Measurements from ENCODE around the gene FAM25G.
"Not testable (repeated sequence)": the region's sequence is repeated elsewhere in the genome, so short reads cannot be mapped to it uniquely, and the experiment has no call there.

The FAM25G gene

GRCh38 chr10:47491600-47491999, at the start of gene FAM25G:
Gene FAM25G (minus strand): TSS chr10:47491700. CDS start chr10:47491674, 26 bp downstream.
- not testable (repeated sequence) for DNase-seq

DNA sequence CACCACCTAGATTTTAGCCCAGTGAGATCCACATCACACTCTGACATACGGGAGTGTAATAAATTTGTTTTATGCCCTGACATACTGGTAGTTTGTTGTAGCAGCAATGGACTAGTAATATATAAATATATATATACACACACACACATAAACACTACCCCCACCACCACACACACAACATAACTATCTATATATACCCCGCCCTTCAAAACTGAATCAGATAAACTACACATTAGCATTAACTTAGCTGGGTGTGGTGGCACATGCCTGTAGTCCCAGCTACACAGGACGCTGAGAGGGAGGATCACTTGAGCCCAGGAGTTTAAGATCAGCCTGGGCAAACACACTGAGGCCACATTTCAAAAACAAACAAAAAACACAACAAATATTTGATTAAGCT, 44.9 kb upstream of the FAM25G start:
- DNase-seq, result not testable (repeated sequence)

DNA sequence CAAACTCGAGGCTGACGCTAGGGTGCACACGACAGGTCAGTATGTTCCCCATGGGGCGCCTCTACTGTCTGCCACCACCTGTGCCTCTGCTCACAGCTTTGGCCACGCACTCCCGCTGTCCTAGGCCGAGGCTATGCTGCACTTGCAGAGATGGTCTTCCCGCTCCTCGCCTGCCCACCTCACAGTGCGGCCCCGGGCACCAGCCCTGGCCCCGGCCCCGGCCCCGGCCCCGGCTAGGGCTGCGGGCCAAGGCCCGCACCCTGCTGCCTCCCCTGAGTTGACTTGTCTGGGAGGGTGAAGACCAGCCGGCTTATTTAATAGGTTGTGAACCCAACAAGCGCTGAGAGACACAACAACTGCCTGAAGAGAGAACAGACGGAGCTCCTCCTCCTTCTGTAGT, 32.0 kb upstream of the FAM25G start, which contains the start of gene AGAP9:
AGAP9 (minus strand) TSS at position 164 of the 400 bp plus-strand sequence; CDS start at position 52, 112 bp downstream.
- not testable (repeated sequence) for DNase-seq

GRCh38 chr10:47502313-47502712, 10.8 kb upstream of the FAM25G start:
- DNase-seq, result not testable (repeated sequence)

DNA sequence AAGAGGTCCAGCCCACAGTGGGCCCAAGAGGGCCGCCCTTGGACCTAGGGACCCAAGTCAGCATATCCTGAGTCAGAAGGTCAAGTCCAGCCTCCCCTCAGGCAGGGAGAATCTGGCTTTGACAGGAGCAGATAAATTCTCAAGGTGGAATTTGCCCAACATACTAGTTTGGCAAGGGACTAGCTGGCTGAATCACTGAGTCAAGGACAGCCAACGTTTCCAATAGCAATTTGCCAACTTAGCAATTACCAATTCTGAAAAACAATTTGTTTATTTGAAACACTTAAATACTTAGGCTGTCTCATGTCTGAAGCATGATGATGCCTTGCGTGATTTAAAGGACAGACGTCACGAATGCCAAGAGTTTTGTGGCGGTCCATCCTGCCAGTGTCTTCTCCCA, 2.7 kb upstream of the FAM25G start:
- DNase-seq, result not testable (repeated sequence)

DNA sequence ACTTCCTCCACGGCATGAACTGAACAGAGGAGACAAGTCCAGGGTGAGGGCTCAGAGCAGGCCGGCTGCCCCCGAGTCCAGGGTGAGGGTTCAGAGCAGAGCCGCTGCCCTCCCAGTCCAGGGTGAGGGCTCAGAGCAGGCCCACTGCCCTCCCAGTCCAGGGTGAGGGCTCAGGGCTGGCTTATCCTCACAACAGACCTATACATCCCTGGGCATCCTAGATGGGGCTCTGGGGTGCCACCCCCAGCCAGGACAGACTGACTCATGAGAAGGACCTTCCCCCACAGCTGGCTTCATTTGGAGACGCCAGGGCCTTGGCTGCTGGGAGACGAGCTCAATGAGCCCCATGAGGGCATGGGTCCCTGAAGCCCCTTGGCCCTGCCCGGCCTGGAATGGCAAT, 1.9 kb downstream of the FAM25G start:
- not testable (repeated sequence) for DNase-seq

DNA sequence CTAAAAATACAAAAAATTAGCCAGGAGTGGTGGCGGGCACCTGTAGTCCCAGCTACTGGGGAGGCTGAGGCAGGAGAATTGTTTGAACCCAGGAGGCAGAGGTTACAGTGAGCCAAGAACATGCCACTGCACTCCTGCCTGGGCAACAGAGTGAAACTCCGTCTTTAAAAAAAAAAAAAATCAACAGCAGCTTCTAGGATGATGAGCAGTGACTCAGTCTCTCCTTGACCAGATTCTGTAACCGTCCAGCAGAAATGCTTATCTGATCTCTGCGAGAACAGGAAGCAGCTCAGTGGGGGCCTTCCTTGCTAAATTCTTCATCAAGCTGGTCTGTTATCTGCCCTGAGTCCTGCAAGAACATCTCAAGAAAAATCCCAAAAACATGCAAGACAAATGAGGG, 5.6 kb downstream of the FAM25G start:
- not testable (repeated sequence) for DNase-seq

- not testable (repeated sequence) for DNase-seq
Measured at GRCh38 chr10:47484786-47485185, 6.7 kb downstream of the FAM25G start.

- not testable (repeated sequence) for DNase-seq
Measured at GRCh38 chr10:47483923-47484322, 7.6 kb downstream of the FAM25G start, which contains the start of gene ANXA8. Gene ANXA8 (minus strand): TSS chr10:47484115. CDS start chr10:47483933, 182 bp downstream.

DNA sequence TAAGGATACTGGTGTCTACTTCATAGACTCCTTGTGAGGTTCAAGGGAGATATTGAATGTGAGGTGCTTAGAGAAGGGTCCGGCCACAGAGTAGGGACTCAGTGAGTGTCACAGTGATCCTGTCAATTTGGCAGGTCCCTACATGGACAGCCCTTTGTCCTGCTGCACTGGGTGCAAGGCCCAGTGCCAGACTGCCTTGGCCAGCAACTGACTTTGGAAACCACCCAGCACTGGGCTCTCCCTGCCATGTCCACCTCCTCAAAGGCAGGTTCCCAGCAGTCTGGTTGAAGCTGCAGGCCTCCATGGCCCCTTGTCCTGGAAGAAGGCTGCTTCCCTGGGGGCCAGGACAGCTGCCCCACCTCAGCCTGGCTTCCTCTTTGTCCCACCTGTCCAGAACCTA, 9.1 kb downstream of the FAM25G start:
- not testable (repeated sequence) for DNase-seq

DNA sequence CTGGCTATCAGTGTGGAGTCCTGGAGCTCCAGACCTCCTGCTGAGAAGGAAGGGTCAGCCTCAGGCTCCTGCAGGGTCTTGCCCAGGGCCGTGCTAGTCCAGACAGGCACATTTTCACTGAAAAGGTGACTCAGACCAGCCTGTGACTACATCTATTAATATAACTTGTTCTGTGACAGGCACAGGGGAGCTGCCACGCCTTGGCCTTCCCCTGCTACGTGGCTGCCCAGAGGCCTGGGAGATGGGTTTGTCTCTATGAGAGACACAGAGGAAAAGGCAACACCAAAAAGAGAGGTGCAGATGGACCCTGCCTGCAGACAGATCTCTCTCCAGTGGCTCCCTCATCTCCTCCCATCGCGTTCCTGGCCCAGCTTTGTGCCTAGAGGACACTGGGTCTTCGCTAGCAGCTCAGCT, 9.7 kb downstream of the FAM25G start:
- DNase-seq, result not testable (repeated sequence)

GRCh38 chr10:47481182-47481766, 10.2 kb downstream of the FAM25G start:
- peak; percentile 6 for DNase-seq

GRCh38 chr10:47480133-47480532, 11.4 kb downstream of the FAM25G start:
- not testable (repeated sequence) for DNase-seq

DNA sequence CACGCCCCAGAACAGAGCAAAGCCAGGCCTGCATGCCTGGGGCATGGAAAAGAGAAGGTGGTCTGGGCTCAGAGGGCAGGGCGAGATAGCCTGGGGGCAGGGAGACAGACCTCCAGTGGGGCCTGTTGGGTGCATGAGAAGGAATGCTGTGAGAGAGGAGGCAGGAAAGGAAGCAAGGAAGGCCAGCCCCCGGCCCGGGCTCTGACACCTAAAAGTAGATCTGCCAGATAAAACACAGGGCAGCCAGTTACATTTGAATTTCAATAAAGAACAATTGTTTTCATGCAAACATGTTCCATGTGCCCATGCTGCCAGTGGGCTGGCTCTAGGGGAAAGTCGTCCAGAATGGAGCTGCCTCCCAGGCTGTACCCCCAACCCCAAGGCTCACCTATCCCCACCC, 13.4 kb downstream of the FAM25G start:
- DNase-seq, result not testable (repeated sequence)

GRCh38 chr10:47477078-47477477, 14.4 kb downstream of the FAM25G start:
- not testable (repeated sequence) for DNase-seq

DNA sequence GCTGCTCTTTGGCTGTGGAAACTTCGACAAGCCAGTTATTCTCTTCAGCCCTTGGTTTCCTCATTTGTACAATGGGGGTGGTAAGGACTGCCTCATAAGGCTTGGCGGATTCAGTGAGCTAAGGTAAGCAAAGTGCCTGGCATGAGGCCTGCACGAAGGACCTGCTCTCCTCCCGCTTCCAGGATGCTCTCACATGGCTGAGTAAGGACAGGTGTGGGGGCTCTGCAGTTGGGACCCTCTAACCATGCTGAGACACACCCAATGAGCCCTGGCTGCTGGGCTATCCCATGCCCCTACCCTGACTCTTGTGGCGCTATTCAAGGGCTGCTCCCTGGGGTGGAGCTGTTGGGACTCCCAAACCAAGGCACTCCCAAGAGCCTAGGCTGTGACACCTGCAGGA, 16.4 kb downstream of the FAM25G start:
- peak; percentile 9 for DNase-seq

- DNase-seq, result not testable (repeated sequence)
Measured at GRCh38 chr10:47473516-47473915, 18.0 kb downstream of the FAM25G start.

DNA sequence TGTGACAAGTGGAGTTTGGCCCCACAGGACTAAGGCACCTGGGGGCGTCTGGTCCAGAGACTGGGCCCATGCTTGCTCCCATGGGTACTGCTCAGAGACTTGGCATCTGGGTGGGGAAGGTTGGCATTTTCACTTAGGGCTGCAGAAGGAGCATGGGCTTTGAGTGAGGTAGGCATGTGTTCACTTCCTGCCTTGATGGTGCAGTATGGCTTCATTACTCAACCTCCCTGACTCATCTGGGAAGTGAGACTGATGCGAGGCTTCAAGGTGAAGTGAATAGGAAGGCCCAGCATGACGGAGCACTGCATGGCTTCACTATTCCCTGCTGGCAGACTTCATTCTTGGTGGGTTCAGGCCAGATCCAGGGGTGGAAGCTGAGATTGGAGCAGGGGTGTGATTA, 18.9 kb downstream of the FAM25G start:
- not testable (repeated sequence) for DNase-seq

DNA sequence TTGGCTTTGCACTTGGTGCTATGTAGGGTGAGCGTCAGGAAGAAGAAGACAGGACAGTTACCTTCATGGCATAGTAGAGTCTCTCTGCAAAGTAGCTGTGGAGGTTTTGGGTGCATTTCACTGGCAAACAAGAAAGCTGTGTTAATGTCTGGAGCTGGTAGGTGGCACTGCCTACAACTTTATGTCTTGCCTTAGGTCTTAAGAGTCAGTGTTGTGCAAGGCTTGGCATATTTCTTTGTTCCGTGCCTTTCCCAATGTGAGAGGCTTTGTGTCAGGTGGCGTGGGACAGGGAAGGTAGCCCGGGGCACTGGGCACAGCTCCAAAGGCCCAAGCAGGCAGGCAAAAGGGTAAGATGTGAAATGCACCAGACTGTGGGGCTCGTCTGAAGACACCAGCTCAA, 19.4 kb downstream of the FAM25G start:
- DNase-seq, result not testable (repeated sequence)

- DNase-seq, result not testable (repeated sequence)
Measured at GRCh38 chr10:47468731-47469528, 22.6 kb downstream of the FAM25G start.

DNA sequence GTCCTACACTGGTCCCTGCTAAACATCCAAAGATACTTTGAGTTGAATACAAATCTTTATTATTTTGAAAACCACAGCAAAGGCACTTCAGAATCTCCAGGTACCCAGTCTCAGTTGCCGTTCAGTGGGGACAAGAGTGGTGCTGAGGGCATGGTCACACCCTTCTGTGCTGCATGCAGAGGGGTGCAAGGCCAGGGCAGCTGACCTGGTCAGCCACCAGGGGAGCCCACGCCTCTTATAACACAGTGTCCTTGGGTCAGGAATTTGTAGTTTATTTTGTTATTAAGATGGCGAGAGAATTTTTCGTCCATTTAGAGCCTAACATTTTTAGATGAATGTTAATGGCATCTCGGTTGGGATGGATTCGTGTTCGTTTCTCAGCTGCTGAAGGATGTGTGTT, 23.5 kb downstream of the FAM25G start:
- DNase-seq, result not testable (repeated sequence)

DNA sequence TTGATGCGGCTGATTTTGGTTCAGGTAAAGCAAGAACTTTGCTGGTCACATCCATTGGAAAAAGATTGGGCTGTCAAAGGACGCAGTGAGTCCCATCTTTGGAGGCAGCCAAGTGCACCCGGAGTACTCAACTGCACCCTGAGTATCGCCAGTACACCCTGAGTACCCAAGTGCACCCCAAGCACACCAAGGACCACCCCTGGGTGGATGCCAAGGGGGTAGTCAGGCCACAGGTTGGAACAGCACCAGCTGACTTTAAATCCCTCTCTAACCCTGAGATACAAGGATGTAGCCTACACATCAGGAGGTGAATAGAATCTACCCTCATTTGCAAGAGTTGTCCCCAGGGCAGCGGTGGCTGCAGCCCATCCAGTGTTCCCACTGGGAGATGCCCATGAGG, 24.0 kb downstream of the FAM25G start:
- DNase-seq, result peak; percentile 9

DNA sequence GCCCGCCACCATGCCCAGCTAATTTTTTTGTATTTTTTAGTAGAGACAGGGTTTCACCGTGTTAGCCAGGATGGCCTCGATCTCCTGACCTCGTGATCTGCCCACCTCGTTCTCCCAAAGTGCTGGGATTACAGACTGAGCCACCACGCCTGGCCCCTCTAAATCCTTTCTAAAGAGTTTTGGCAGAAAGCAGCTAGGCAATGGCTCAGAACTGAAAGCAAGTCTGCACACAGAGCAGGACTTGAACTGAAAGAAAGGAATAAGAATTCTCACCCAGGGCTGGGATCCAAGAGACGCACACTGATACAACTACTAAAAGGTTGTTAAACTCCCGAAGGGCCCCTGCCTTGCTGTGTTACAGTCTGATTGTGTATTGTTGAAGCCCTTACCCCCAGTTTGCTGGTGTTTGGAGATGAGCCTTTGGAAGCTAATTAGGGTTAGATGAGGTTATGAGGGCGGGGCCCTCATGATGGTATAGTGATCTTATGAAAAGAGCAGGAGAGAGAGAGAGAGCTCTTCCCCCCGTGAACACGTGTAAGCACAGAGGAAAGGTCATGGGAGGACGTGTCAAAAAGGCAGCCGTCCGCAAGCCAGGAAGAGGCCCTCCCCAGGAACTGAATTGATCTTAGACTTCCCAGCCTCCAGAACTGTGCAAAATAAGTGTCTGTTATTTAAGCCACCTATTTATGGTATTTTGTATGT, 26.1 kb downstream of the FAM25G start:
- DNase-seq, result peak; percentile 39

Measured in right forelimb (tissue), 1 donor.